ENCODE results near the gene OR1L4. TPM values are rescaled to one million over a fixed set of nuclear protein-coding genes. Genes with fewer than 3 reads are reported as not detected.

OR1L4 gene
- total and polyA plus RNA-seq, 2 of the 8 experiments (the other 6 are each of a cell fraction or from before 2014, with no cell fraction given), result not detected

- TF ChIP-seq POU5F1 (IDR thresholded peaks at IDR 0.05; ENCODE audit: low read depth, low read length) (no peak), KDM4A (IDR thresholded peaks at IDR 0.05; ENCODE audit: low read depth, low read length, severe bottlenecking) (no peak), BCL11A (IDR thresholded peaks at IDR 0.05; ENCODE audit: low read depth in 2 of 2, low read length in 2 of 2) (no peak), CBX5 (IDR thresholded peaks at IDR 0.05; ENCODE audit: low read depth, low read length) (no peak)
Observed at GRCh38 chr9:122742003-122742402, 18.2 kb downstream of the OR1L4 start, which contains the start of gene OR1L6 (continued).
